IMR-90 (cell line): ENCODE results near the gene SUPV3L1. TPM values are rescaled to one million over a fixed set of nuclear protein-coding genes. Genes with fewer than 3 reads are reported as not detected.

Experiments
- ATAC-seq: fragments of 200-7000 bp; cut with Tn5 transposase; 2 replicates; pipeline ENCODE4 v1.9.1; 2020; ENCODE audit warnings: low read depth, mild to moderate bottlenecking, moderate library complexity
- BruUV-seq: library from RNA; stranded (reverse); fragments of 400-500 nt; replicated peaks from 2 replicates; lab custom pipeline; 2021; lab: Mats Ljungman, UMichigan
- CTCF ChIA-PET: fragments of 300-600 bp; formaldehyde crosslinking; extraction: SDS; loops from one replicate; lab custom pipeline; 2021; ENCODE audit warnings: antibody characterized with exemption; lab: Yijun Ruan, JAX
- POLR2A ChIA-PET: fragments of 300-600 bp; sonication (Branson Sonifier 250); formaldehyde crosslinking; loops from one replicate; lab custom pipeline; 2022; ENCODE audit warnings: antibody characterized with exemption; ENCODE audit not compliant: unreplicated experiment; lab: Charles Lee
- DNase-seq: peaks from one replicate; pipeline ENCODE4 v3.0.0; 2013
- H2AFZ ChIP-seq: replicated peaks from 2 replicates; pipeline ENCODE3; 2013; ENCODE audit warnings: low read length, mild to moderate bottlenecking; ENCODE audit not compliant: poor library complexity
- H2AK5ac ChIP-seq: 2 replicates; pipeline ENCODE4 v1.6.1; 2013; ENCODE audit warnings: low read depth, low read length, inconsistent platforms
- H2AK9ac ChIP-seq: replicated peaks from 2 replicates; pipeline ENCODE3; 2013; ENCODE audit warnings: mild to moderate bottlenecking, low read depth, low read length, moderate library complexity; ENCODE audit not compliant: poor library complexity
- H2BK120ac ChIP-seq: 2 replicates; pipeline ENCODE4 v1.6.1; 2013; ENCODE audit warnings: low read depth, low read length, inconsistent platforms
- H2BK15ac ChIP-seq: 3 replicates; pipeline ENCODE4 v1.6.1; 2013; ENCODE audit warnings: low read depth, low read length, inconsistent platforms
- H2BK20ac ChIP-seq: 2 replicates; pipeline ENCODE4 v1.6.1; 2013; ENCODE audit warnings: low read depth, mild to moderate bottlenecking, inconsistent platforms, low read length, moderate library complexity
- H2BK5ac ChIP-seq: 2 replicates; pipeline ENCODE4 v1.6.1; 2013; ENCODE audit warnings: mild to moderate bottlenecking, low read depth, low read length, inconsistent platforms; ENCODE audit not compliant: poor library complexity, severe bottlenecking
- H3K14ac ChIP-seq: replicated peaks from 2 replicates; pipeline ENCODE4 v1.6.1; 2013; ENCODE audit warnings: low read depth, low read length, inconsistent platforms
- H3K18ac ChIP-seq: 2 replicates; pipeline ENCODE4 v1.6.1; 2013; ENCODE audit warnings: low read depth, low read length, control low read depth
- H3K23ac ChIP-seq: 2 replicates; pipeline ENCODE4 v1.6.1; 2013; ENCODE audit warnings: low read depth, low read length, inconsistent platforms
- H3K27ac ChIP-seq: 2 replicates; pipeline ENCODE4 v1.5.1; 2013; ENCODE audit warnings: mild to moderate bottlenecking, control low read depth, low read length; ENCODE audit not compliant: insufficient read depth
- H3K27me3 ChIP-seq: 2 replicates; pipeline ENCODE4 v1.6.1; 2013; ENCODE audit warnings: low read length; ENCODE audit not compliant: control insufficient read depth, insufficient read depth
- H3K36me3 ChIP-seq: 2 replicates; pipeline ENCODE4 v1.6.1; 2013; ENCODE audit warnings: low read length, mixed read lengths; ENCODE audit not compliant: control insufficient read depth, insufficient read depth
- H3K4ac ChIP-seq: 2 replicates; pipeline ENCODE4 v1.6.1; 2013; ENCODE audit warnings: low read depth, low read length, inconsistent platforms
- H3K4me1 ChIP-seq: 2 replicates; pipeline ENCODE4 v1.6.1; 2013; ENCODE audit warnings: low read length, mixed read lengths; ENCODE audit not compliant: control insufficient read depth, insufficient read depth
- H3K4me2 ChIP-seq: 2 replicates; pipeline ENCODE4 v1.6.1; 2013; ENCODE audit warnings: low read depth, mild to moderate bottlenecking, control low read depth, low read length, moderate library complexity
- H3K4me3 ChIP-seq: 2 replicates; pipeline ENCODE4 v1.5.1; 2013; ENCODE audit warnings: low read depth, mild to moderate bottlenecking, control low read depth, low read length, moderate library complexity; ENCODE audit not compliant: insufficient read depth
- H3K56ac ChIP-seq: 2 replicates; pipeline ENCODE4 v1.6.1; 2013; ENCODE audit warnings: low read length, inconsistent platforms; ENCODE audit not compliant: insufficient read depth; ENCODE audit errors: extremely low read depth
- H3K79me1 ChIP-seq, 2 experiments: 2 replicates each; pipeline ENCODE4 v1.6.1; 2013; ENCODE audit warnings: low read length in 2 of 2, inconsistent platforms in 1 of 2, low read depth in 1 of 2
- H3K9ac ChIP-seq: 2 replicates; pipeline ENCODE4 v1.6.1; 2013; ENCODE audit warnings: low read depth, low read length, control low read depth
- H3K9me1 ChIP-seq: 2 replicates; pipeline ENCODE4 v1.6.1; 2013; ENCODE audit warnings: low read length, inconsistent platforms; ENCODE audit not compliant: insufficient read depth
- H3K9me3 ChIP-seq: 2 replicates; pipeline ENCODE4 v1.6.1; 2013; ENCODE audit warnings: low read length; ENCODE audit not compliant: control insufficient read depth, insufficient read depth
- H4K20me1 ChIP-seq: 2 replicates; pipeline ENCODE4 v1.6.1; 2013; ENCODE audit warnings: low read length, inconsistent platforms; ENCODE audit not compliant: insufficient read depth
- H4K5ac ChIP-seq: 2 replicates; pipeline ENCODE4 v1.6.1; 2013; ENCODE audit warnings: mild to moderate bottlenecking, low read depth, low read length, control low read depth
- H4K8ac ChIP-seq, 2 experiments: 2 replicates each; pipeline ENCODE4 v1.6.1; 2013; ENCODE audit warnings: low read depth in 2 of 2, low read length in 2 of 2, control low read depth in 1 of 2, inconsistent platforms in 1 of 2
- H4K91ac ChIP-seq: 2 replicates; pipeline ENCODE4 v1.6.1; 2013; ENCODE audit warnings: low read depth, low read length, inconsistent platforms; ENCODE audit not compliant: insufficient read depth
- BHLHE40 ChIP-seq: fragments of 150-350 bp; IDR thresholded peaks from 2 replicates; pipeline ENCODE4 v1.6.1; 2016; ENCODE audit warnings: mild to moderate bottlenecking, low read depth, low read length
- CEBPB ChIP-seq: IDR thresholded peaks from 2 replicates; pipeline ENCODE4 v1.6.1; 2012; ENCODE audit warnings: low read depth, low read length, improper control_type of control experiment
- CHD1 ChIP-seq: IDR thresholded peaks from 2 replicates; pipeline ENCODE4 v1.6.1; 2012; ENCODE audit warnings: low read depth, low read length, improper control_type of control experiment
- CTCF ChIP-seq: conservative IDR thresholded peaks from 2 replicates; pipeline ENCODE4 v1.5.1; 2012; ENCODE audit warnings: mild to moderate bottlenecking, low read depth, low read length, improper control_type of control experiment
- ELK1 ChIP-seq: fragments of 150-350 bp; IDR thresholded peaks from 2 replicates; pipeline ENCODE4 v1.6.1; 2016; ENCODE audit warnings: low read depth, mild to moderate bottlenecking, low read length, moderate library complexity, borderline replicate concordance
- MAFK ChIP-seq: IDR thresholded peaks from 2 replicates; pipeline ENCODE4 v1.6.1; 2012; ENCODE audit warnings: low read depth, low read length, improper control_type of control experiment
- MXI1 ChIP-seq: IDR thresholded peaks from 2 replicates; pipeline ENCODE4 v1.6.1; 2012; ENCODE audit warnings: low read depth, mild to moderate bottlenecking, low read length, moderate library complexity, borderline replicate concordance
- NFE2L2 ChIP-seq: fragments of 150-350 bp; IDR thresholded peaks from 2 replicates; pipeline ENCODE4 v1.6.1; 2016; ENCODE audit warnings: low read depth, mild to moderate bottlenecking, low read length
- POLR2A ChIP-seq: IDR thresholded peaks from 2 replicates; pipeline ENCODE4 v1.6.1; 2012; ENCODE audit warnings: mild to moderate bottlenecking, low read depth, low read length
- RAD21 ChIP-seq: IDR thresholded peaks from 2 replicates; pipeline ENCODE4 v1.6.1; 2012; ENCODE audit warnings: low read length, improper control_type of control experiment
- RCOR1 ChIP-seq: IDR thresholded peaks from 2 replicates; pipeline ENCODE4 v1.6.1; 2012; ENCODE audit warnings: mild to moderate bottlenecking, low read length, improper control_type of control experiment; ENCODE audit not compliant: insufficient replicate concordance
- RFX5 ChIP-seq: IDR thresholded peaks from 2 replicates; pipeline ENCODE4 v1.8.0; 2012; ENCODE audit warnings: low read depth, mild to moderate bottlenecking, low read length, moderate library complexity
- SMC3 ChIP-seq: fragments of 150-350 bp; IDR thresholded peaks from 2 replicates; pipeline ENCODE4 v1.6.1; 2016; ENCODE audit warnings: low read depth, mild to moderate bottlenecking, antibody characterized with exemption, low read length, moderate library complexity
- USF2 ChIP-seq: fragments of 150-350 bp; IDR thresholded peaks from 2 replicates; pipeline ENCODE4 v1.6.1; 2017; ENCODE audit warnings: mild to moderate bottlenecking, antibody characterized with exemption, low read length, low read depth
- WGBS, 2 experiments: methylation state at CpG; one replicate each; pipeline versions ENCODE4 v1.1.5 to v1.1.7; 2013; ENCODE audit warnings: missing lambda C conversion rate in 2 of 2; ENCODE audit not compliant: insufficient read length in 1 of 2; ENCODE audit errors: extremely low coverage in 2 of 2; 5-methylcytosine and 5-hydroxymethylcytosine counted together
- dilution Hi-C: fragments of 300-500 bp; cut with HindIII; formaldehyde crosslinking; loops from one replicate; pipeline ENCODE4 v1.14.3; 2018; ENCODE audit warnings: low sequenced_read_pairs; ENCODE audit not compliant: unreplicated experiment
- in situ Hi-C: fragments of 300-500 bp; cut with MboI; formaldehyde crosslinking; loops from 3 replicates; pipeline ENCODE4 v1.14.3; 2019; ENCODE audit warnings: low sequenced_read_pairs, inconsistent platforms, mixed read lengths
- intact Hi-C: fragments of 100-400 bp; cut with micrococcal nuclease; formaldehyde crosslinking; loops from 2 replicates; pipeline ENCODE4 v1.10.0; 2022
- polyA plus RNA-seq, 3 experiments: library from polyadenylated mRNA; depleted of rRNA; stranded (reverse); fragments of >200 nt; gene quantifications; 2 replicates each; pipeline ENCODE4 v1.2.3, GENCODE V29; 2012; ENCODE audit warnings: low replicate concordance in 1 of 3
- total RNA-seq: library from RNA; depleted of rRNA; stranded (reverse); fragments of >200 nt; gene quantifications from 2 replicates; pipeline ENCODE4 v1.2.3, GENCODE V29; 2012

Gene SUPV3L1
- total and polyA plus RNA-seq, 2 of the 4 experiments (the other 2 are of a cell fraction): 24.4 to 26.5 TPM

GRCh38 chr10:69181433-69181832 is 1.4 kb downstream of the SUPV3L1 start:
- Histone ChIP-seq H2AK5ac (no peak overlapping the region), H2BK20ac (no peak overlapping the region), H3K56ac (no peak overlapping the region), H2AFZ (no peak overlapping the region), H3K27me3 (no peaks in the 10 kb centered on the region), H3K9me1 (peaks cover 4% of the 10 kb centered on the region), H3K79me1 (peaks cover 5 to 36% of the 10 kb centered on the region in 2 experiments), H3K9ac (no peak overlapping the region), H3K4ac (no peak overlapping the region), H3K36me3 (peaks cover 7% of the 10 kb centered on the region), H3K4me3 (peak overlapping the region; percentile 76; the same call in 1 of the 2 replicates), H2BK120ac (no peak overlapping the region), H2BK15ac (no peak overlapping the region), H2AK9ac (no peak overlapping the region), H3K23ac (no peak overlapping the region), H4K91ac (no peak overlapping the region), H3K18ac (no peak overlapping the region), H4K20me1 (no peaks in the 10 kb centered on the region; the same call in 1 of the 2 replicates), H3K27ac (no peak overlapping the region), H4K8ac (no peak overlapping the region), H4K5ac (no peak overlapping the region), H2BK5ac (no peak overlapping the region), H3K4me2 (peak overlapping the region; percentile 38), H3K4me1 (peaks cover 2% of the 10 kb centered on the region; the same call in 1 of the 2 replicates), H3K9me3 (no peaks in the 10 kb centered on the region), H3K14ac (no peak overlapping the region)
- WGBS, 2 experiments: no CpG with 5 or more reads among the region's 1 CpG
- ChIA-PET CTCF (no interaction called here), POLR2A (no interaction called here)
- no peak for TF ChIP-seq USF2
- no peak for TF ChIP-seq NFE2L2
- no peak for TF ChIP-seq BHLHE40
- no peak for TF ChIP-seq MAFK
- TF ChIP-seq ELK1: no peak
- no peak for TF ChIP-seq RCOR1
- TF ChIP-seq MXI1: no peak
- no peak for TF ChIP-seq SMC3
- TF ChIP-seq CEBPB: no peak
- TF ChIP-seq RFX5: no peak
- TF ChIP-seq RAD21: no peak
- no peak for TF ChIP-seq CTCF
- TF ChIP-seq POLR2A: no peak
- no peak for TF ChIP-seq CHD1
- in situ Hi-C loops (no loop called here), dilution Hi-C loops (no loop called here), intact Hi-C loops (no loop called here)
- ATAC-seq: no peak
- DNase-seq: no peak
- BruUV-seq: no TSS peak
